Left cardiac atrium (tissue), 4 donors: ENCODE measurements around the gene HDAC2. TPM values are rescaled to one million over a fixed set of nuclear protein-coding genes. Genes with fewer than 3 reads are reported as not detected.
"Not testable (repeated sequence)": the region's sequence is repeated elsewhere in the genome, so short reads cannot be mapped to it uniquely, and the experiment has no call there.

Experiments used
- ATAC-seq, 2 donors: fragments of 200-7000 bp; cut with Tn5 transposase; one replicate each; pipeline ENCODE4 v1.9.1; 2020; ENCODE audit warnings: mild to moderate bottlenecking in 2 of 2, moderate library complexity in 2 of 2
- DNase-seq: peaks from one replicate; pipeline ENCODE4 v3.0.0-alpha.2; 2020
- intact Hi-C, 2 donors: fragments of 100-400 bp; cut with DNase I; formaldehyde crosslinking; loops; one replicate each; pipeline versions ENCODE4 v1.14.1 to v1.15.1; 2022 to 2023
- total RNA-seq, 2 donors: library from RNA; stranded (reverse); fragmentation: NEBNext Ultra II Directional; extraction: Animal tissue kit (Norgen Biotek cat#: 25700); gene quantifications; one replicate each; pipeline ENCODE4 v1.2.1, GENCODE V29; 2021
- donor health status: DM: no; HTN: yes; CAD: no.
- donor health status: DM: no; HTN: yes; CAD: no; lungs with severe emphysema.
- donor health status: DM: yes; HTN: yes; CAD: no.
- donor health status: Dilated cardiomyopathy.

HDAC2 gene
- total RNA-seq, 2 donors from 2014 or later = 42.8 to 59.4 TPM

GRCh38 chr6:113980937-113981554, 10.1 kb upstream of the HDAC2 start:
- intact Hi-C loops = no loop called here
- ATAC-seq = peak in 1 of 2 donors; percentile 55
- no peak for DNase-seq

- intact Hi-C loops = no loop called here
- ATAC-seq (peak in 1 of 2 donors; percentile 30), DNase-seq (no peak)
Observed at GRCh38 chr6:113979937-113980336, 9.0 kb upstream of the HDAC2 start.

- ATAC-seq (no peak), DNase-seq (no peak)
- intact Hi-C loops = no loop called here
Observed at GRCh38 chr6:113978084-113978675, 7.2 kb upstream of the HDAC2 start.

GRCh38 chr6:113976806-113977205, 5.9 kb upstream of the HDAC2 start:
- intact Hi-C loops = no loop called here
- no peak for ATAC-seq
- DNase-seq = no peak

- ATAC-seq (no peak), DNase-seq (no peak)
- intact Hi-C loops = no loop called here
Observed at GRCh38 chr6:113971741-113972140, 793 bp upstream of the HDAC2 start.

GRCh38 chr6:113969888-113970804, 802 bp downstream of the HDAC2 start:
- peak; percentile 49 to 69 for ATAC-seq
- intact Hi-C loops = no loop called here
- DNase-seq = peak; percentile 60

GRCh38 chr6:113968472-113968871, 2.5 kb downstream of the HDAC2 start:
- DNase-seq (no peak), ATAC-seq (no peak)
- intact Hi-C loops = no loop called here

- intact Hi-C loops = no loop called here
- ATAC-seq (no peak), DNase-seq (no peak)
Observed at GRCh38 chr6:113967777-113968176, 3.2 kb downstream of the HDAC2 start.

GRCh38 chr6:113960795-113961194, 10.2 kb downstream of the HDAC2 start:
- ATAC-seq (no peak), DNase-seq (no peak)
- intact Hi-C loops = no loop called here

GRCh38 chr6:113959235-113959634, 11.7 kb downstream of the HDAC2 start:
- ATAC-seq (no peak), DNase-seq (no peak)
- intact Hi-C loops = no loop called here

- intact Hi-C loops = no loop called here
- DNase-seq = no peak
- ATAC-seq = no peak
Observed at GRCh38 chr6:113954653-113955052, 16.3 kb downstream of the HDAC2 start.

GRCh38 chr6:113953346-113953745, 17.6 kb downstream of the HDAC2 start:
- ATAC-seq = no peak
- DNase-seq = no peak
- intact Hi-C loops = no loop called here

- intact Hi-C loops = no loop called here
- ATAC-seq (no peak), DNase-seq (no peak)
Observed at GRCh38 chr6:113949499-113949898, 21.4 kb downstream of the HDAC2 start.

GRCh38 chr6:113944701-113945100, 26.2 kb downstream of the HDAC2 start:
- intact Hi-C loops = no loop called here
- DNase-seq = no peak
- ATAC-seq = no peak

GRCh38 chr6:113939825-113940224, 31.1 kb downstream of the HDAC2 start:
- no peak for DNase-seq
- no peak for ATAC-seq
- intact Hi-C loops = no loop called here

GRCh38 chr6:113936093-113936934, 34.6 kb downstream of the HDAC2 start:
- intact Hi-C loops = no loop called here
- ATAC-seq = peak in 1 of 2 donors; percentile 48
- DNase-seq = no peak

- intact Hi-C loops = no loop called here
- no peak for ATAC-seq
- DNase-seq = no peak
Observed at GRCh38 chr6:113934101-113934500, 36.8 kb downstream of the HDAC2 start.

GRCh38 chr6:113931907-113932306, 39.0 kb downstream of the HDAC2 start:
- DNase-seq, ATAC-seq, intact Hi-C loops: not testable (repeated sequence)

GRCh38 chr6:113930183-113930582, 40.8 kb downstream of the HDAC2 start:
- ATAC-seq (no peak), DNase-seq (no peak)
- intact Hi-C loops = no loop called here
